Trophoblast cell (in vitro differentiated cells and primary cell): ENCODE results near the gene ZNF860.
A peak's percentile ranks its signal among the peaks of the same experiment; 100 is the strongest.
"Not testable (repeated sequence)": the region's sequence is repeated elsewhere in the genome, so short reads cannot be mapped to it uniquely, and the experiment has no call there.

ENCODE experiments used
- DNase-seq, 2 donors: peaks; one replicate each; pipeline ENCODE4 v3.0.0-alpha.2; 2016
- H2AFZ ChIP-seq: 2 replicates; pipeline ENCODE4 v1.6.1; 2013; ENCODE audit warnings: low read length, moderate library complexity, mild to moderate bottlenecking; ENCODE audit not compliant: insufficient read depth, poor library complexity
- H2AK5ac ChIP-seq: 2 replicates; pipeline ENCODE4 v1.6.1; 2013; ENCODE audit warnings: mild to moderate bottlenecking, low read length
- H2BK120ac ChIP-seq: 2 replicates; pipeline ENCODE4 v1.6.1; 2013; ENCODE audit warnings: low read length, mild to moderate bottlenecking, moderate library complexity; ENCODE audit not compliant: insufficient read depth, poor library complexity
- H2BK12ac ChIP-seq: 2 replicates; pipeline ENCODE4 v1.6.1; 2013; ENCODE audit warnings: mild to moderate bottlenecking, low read length, moderate library complexity
- H2BK5ac ChIP-seq: 2 replicates; pipeline ENCODE4 v1.6.1; 2013; ENCODE audit warnings: low read length, low read depth, moderate library complexity, mild to moderate bottlenecking; ENCODE audit not compliant: poor library complexity
- H3K14ac ChIP-seq: 2 replicates; pipeline ENCODE4 v1.6.1; 2013; ENCODE audit warnings: mild to moderate bottlenecking, low read length
- H3K18ac ChIP-seq: 2 replicates; pipeline ENCODE4 v1.6.1; 2013; ENCODE audit warnings: mild to moderate bottlenecking, low read length
- H3K23ac ChIP-seq: 2 replicates; pipeline ENCODE4 v1.6.1; 2013; ENCODE audit warnings: low read length
- H3K27ac ChIP-seq: 2 replicates; pipeline ENCODE4 v1.5.1; 2013; ENCODE audit warnings: low read depth, mild to moderate bottlenecking, inconsistent platforms, low read length, moderate library complexity
- H3K27me3 ChIP-seq: 2 replicates; pipeline ENCODE4 v1.6.1; 2013; ENCODE audit warnings: inconsistent platforms, mild to moderate bottlenecking, low read length, moderate library complexity; ENCODE audit not compliant: insufficient read depth
- H3K36me3 ChIP-seq, 2 experiments: 1 replicate in 1 of 2; 2 replicates in 1 of 2; pipeline ENCODE4 v1.6.1; 2013; ENCODE audit warnings: low read length in 2 of 2, mild to moderate bottlenecking in 2 of 2, moderate library complexity in 1 of 2; ENCODE audit not compliant: insufficient read depth in 2 of 2, control insufficient read depth in 1 of 2
- H3K4ac ChIP-seq: 2 replicates; pipeline ENCODE4 v1.6.1; 2013; ENCODE audit warnings: low read depth, mild to moderate bottlenecking, low read length, moderate library complexity
- H3K4me1 ChIP-seq, 2 experiments: 1 replicate in 1 of 2; 2 replicates in 1 of 2; pipeline ENCODE4 v1.6.1; 2013; ENCODE audit warnings: low read length in 2 of 2, mild to moderate bottlenecking in 2 of 2, moderate library complexity in 1 of 2; ENCODE audit not compliant: insufficient read depth in 2 of 2, control insufficient read depth in 1 of 2
- H3K4me2 ChIP-seq: 2 replicates; pipeline ENCODE4 v1.6.1; 2013; ENCODE audit warnings: inconsistent platforms, mild to moderate bottlenecking, low read length, moderate library complexity
- H3K4me3 ChIP-seq: 2 replicates; pipeline ENCODE4 v1.5.1; 2013; ENCODE audit warnings: mild to moderate bottlenecking, low read depth, low read length, inconsistent platforms
- H3K79me1 ChIP-seq: one replicate; pipeline ENCODE4 v1.6.1; 2013; ENCODE audit warnings: low read length
- H3K79me2 ChIP-seq: 2 replicates; pipeline ENCODE4 v1.6.1; 2013; ENCODE audit warnings: low read length, mild to moderate bottlenecking; ENCODE audit not compliant: control insufficient read depth, insufficient read depth, poor library complexity
- H3K9ac ChIP-seq: 2 replicates; pipeline ENCODE4 v1.6.1; 2013; ENCODE audit warnings: mild to moderate bottlenecking, low read length
- H3K9me3 ChIP-seq: 2 replicates; pipeline ENCODE4 v1.6.1; 2013; ENCODE audit warnings: low read depth, mild to moderate bottlenecking, control low read depth, inconsistent platforms, low read length; ENCODE audit not compliant: insufficient read depth
- H4K12ac ChIP-seq: 2 replicates; pipeline ENCODE4 v1.6.1; 2013; ENCODE audit warnings: low read depth, mild to moderate bottlenecking, low read length, moderate library complexity
- H4K8ac ChIP-seq: 2 replicates; pipeline ENCODE4 v1.6.1; 2013; ENCODE audit warnings: low read depth, mild to moderate bottlenecking, low read length, moderate library complexity
- H4K91ac ChIP-seq: one replicate; pipeline ENCODE4 v1.6.1; 2013; ENCODE audit warnings: low read depth, mild to moderate bottlenecking, low read length, moderate library complexity
- WGBS: extraction: QIAGEN DNeasy Blood & Tissue Kit; methylation state at CpG from one replicate; pipeline ENCODE4 v1.1.7; 2013; ENCODE audit warnings: missing lambda C conversion rate; ENCODE audit not compliant: insufficient read length, insufficient coverage; ENCODE audit errors: extremely low coverage; 5-methylcytosine and 5-hydroxymethylcytosine counted together

ZNF860 gene

GRCh38 chr3:31992995-31993394 lies 11.4 kb downstream of the ZNF860 start:
- not testable (repeated sequence) for H3K4me1 ChIP-seq

GRCh38 chr3:31993843-31994242 lies 12.3 kb downstream of the ZNF860 start:
- H2BK12ac ChIP-seq, result no peak overlapping the region
- H3K14ac ChIP-seq, result no peak overlapping the region
- no peak overlapping the region for H2BK5ac ChIP-seq
- no peak overlapping the region for H3K27ac ChIP-seq
- H2BK120ac ChIP-seq, result no peak overlapping the region
- DNase-seq, result no peak
- no peak overlapping the region for H2AFZ ChIP-seq
- H3K79me1 ChIP-seq, result no peaks in the 10 kb centered on the region
- no peak overlapping the region for H3K9ac ChIP-seq
- no peaks in the 10 kb centered on the region for H3K27me3 ChIP-seq
- H3K9me3 ChIP-seq, result peaks cover 2% of the 10 kb centered on the region
- no peaks in the 10 kb centered on the region for H3K79me2 ChIP-seq
- no peak overlapping the region for H3K18ac ChIP-seq
- H3K36me3 ChIP-seq, result no peaks in the 10 kb centered on the region
- no peak overlapping the region for H3K4me2 ChIP-seq
- H4K91ac ChIP-seq, result no peak overlapping the region
- H4K12ac ChIP-seq, result no peak overlapping the region
- no peak overlapping the region for H4K8ac ChIP-seq
- H3K4ac ChIP-seq, result no peak overlapping the region
- no peaks in the 10 kb centered on the region for H3K4me1 ChIP-seq
- WGBS, result no CpG with 5 or more reads among the region's 1 CpG
- H3K4me3 ChIP-seq, result no peak overlapping the region
- no peak overlapping the region for H2AK5ac ChIP-seq
- H3K23ac ChIP-seq, result no peak overlapping the region

More at GRCh38 chr3:31992995-31993394, 11.4 kb downstream of the ZNF860 start:
- not testable (repeated sequence) for H2BK5ac ChIP-seq, H2AFZ ChIP-seq, H4K12ac ChIP-seq, H3K9ac ChIP-seq, H3K14ac ChIP-seq, H3K4me2 ChIP-seq, H2BK12ac ChIP-seq, H4K91ac ChIP-seq, H3K4ac ChIP-seq, H3K18ac ChIP-seq, H3K9me3 ChIP-seq, H3K23ac ChIP-seq, H3K79me1 ChIP-seq, H3K27ac ChIP-seq, H3K79me2 ChIP-seq, H3K27me3 ChIP-seq, H3K4me3 ChIP-seq, H3K36me3 ChIP-seq, DNase-seq, H4K8ac ChIP-seq, H2BK120ac ChIP-seq, H2AK5ac ChIP-seq
- whole genome bisulfite sequencing, result no CpG with 5 or more reads among the region's 6 CpGs

GRCh38 chr3:31995026-31995425 lies 13.5 kb downstream of the ZNF860 start:
- not testable (repeated sequence) for H3K14ac ChIP-seq, H4K12ac ChIP-seq, H3K4me1 ChIP-seq, H3K36me3 ChIP-seq, H3K18ac ChIP-seq, H3K4ac ChIP-seq, H4K91ac ChIP-seq, H3K79me1 ChIP-seq, H2AK5ac ChIP-seq, H3K4me2 ChIP-seq, H3K79me2 ChIP-seq, H3K9me3 ChIP-seq, H3K27ac ChIP-seq, H2AFZ ChIP-seq, H3K23ac ChIP-seq, H3K9ac ChIP-seq, H3K4me3 ChIP-seq, H3K27me3 ChIP-seq, H2BK5ac ChIP-seq, H2BK120ac ChIP-seq, H4K8ac ChIP-seq, H2BK12ac ChIP-seq
- peak in 1 of 2 donors; percentile 67 for DNase-seq
- WGBS, result no CpG with 5 or more reads among the region's 5 CpGs

- no peaks in the 10 kb centered on the region for H3K36me3 ChIP-seq
- H2AK5ac ChIP-seq, result no peak overlapping the region
- H3K79me2 ChIP-seq, result no peaks in the 10 kb centered on the region
- no peak overlapping the region for H3K23ac ChIP-seq
- no peak overlapping the region for H2BK120ac ChIP-seq
- H3K14ac ChIP-seq, result no peak overlapping the region
- no peak overlapping the region for H2BK5ac ChIP-seq
- H4K8ac ChIP-seq, result no peak overlapping the region
- H4K91ac ChIP-seq, result no peak overlapping the region
- no peak overlapping the region for H3K18ac ChIP-seq
- H3K4me3 ChIP-seq, result no peak overlapping the region
- no peaks in the 10 kb centered on the region for H3K27me3 ChIP-seq
- no peak overlapping the region for H3K27ac ChIP-seq
- no peaks in the 10 kb centered on the region for H3K9me3 ChIP-seq
- peaks cover 0 to 6% of the 10 kb centered on the region in 2 experiments for H3K4me1 ChIP-seq
- no peak overlapping the region for H3K9ac ChIP-seq
- no peak overlapping the region for H2AFZ ChIP-seq
- no peak overlapping the region for H4K12ac ChIP-seq
- H3K4me2 ChIP-seq, result no peak overlapping the region
- no peaks in the 10 kb centered on the region for H3K79me1 ChIP-seq
- H3K4ac ChIP-seq, result no peak overlapping the region
- no peak for DNase-seq
- no CpG with 5 or more reads among the region's 1 CpG for WGBS
- H2BK12ac ChIP-seq, result no peak overlapping the region
Observed at GRCh38 chr3:31996195-31996594, 14.6 kb downstream of the ZNF860 start.
